Posterior vena cava (tissue), 2 donors: ENCODE results near the gene ADAMTS2. TPM values are rescaled to one million over a fixed set of nuclear protein-coding genes. Genes with fewer than 3 reads are reported as not detected.

ENCODE experiments used
- DNase-seq: peaks from one replicate; pipeline ENCODE4 v3.0.0-alpha.2; 2020; ENCODE audit warnings: low spot score
- intact Hi-C, 2 donors: fragments of 100-400 bp; cut with DNase I; formaldehyde crosslinking; loops; one replicate each; pipeline versions ENCODE4 v1.14.1 to v1.14.2; 2022 to 2023
- total RNA-seq, 2 donors: library from RNA; stranded (reverse); fragmentation: NEBNext Ultra II Directional; extraction: Animal tissue kit (Norgen Biotek cat#: 25700); gene quantifications; one replicate each; pipeline ENCODE4 v1.2.1, GENCODE V29; 2021
- donor health status: DM: yes; HTN: yes; CAD: no.
- donor health status: DM: yes; HTN: yes; CAD: no.

ADAMTS2 gene
- total RNA-seq, 2 donors from 2014 or later = 27.1 to 62.0 TPM

DNA sequence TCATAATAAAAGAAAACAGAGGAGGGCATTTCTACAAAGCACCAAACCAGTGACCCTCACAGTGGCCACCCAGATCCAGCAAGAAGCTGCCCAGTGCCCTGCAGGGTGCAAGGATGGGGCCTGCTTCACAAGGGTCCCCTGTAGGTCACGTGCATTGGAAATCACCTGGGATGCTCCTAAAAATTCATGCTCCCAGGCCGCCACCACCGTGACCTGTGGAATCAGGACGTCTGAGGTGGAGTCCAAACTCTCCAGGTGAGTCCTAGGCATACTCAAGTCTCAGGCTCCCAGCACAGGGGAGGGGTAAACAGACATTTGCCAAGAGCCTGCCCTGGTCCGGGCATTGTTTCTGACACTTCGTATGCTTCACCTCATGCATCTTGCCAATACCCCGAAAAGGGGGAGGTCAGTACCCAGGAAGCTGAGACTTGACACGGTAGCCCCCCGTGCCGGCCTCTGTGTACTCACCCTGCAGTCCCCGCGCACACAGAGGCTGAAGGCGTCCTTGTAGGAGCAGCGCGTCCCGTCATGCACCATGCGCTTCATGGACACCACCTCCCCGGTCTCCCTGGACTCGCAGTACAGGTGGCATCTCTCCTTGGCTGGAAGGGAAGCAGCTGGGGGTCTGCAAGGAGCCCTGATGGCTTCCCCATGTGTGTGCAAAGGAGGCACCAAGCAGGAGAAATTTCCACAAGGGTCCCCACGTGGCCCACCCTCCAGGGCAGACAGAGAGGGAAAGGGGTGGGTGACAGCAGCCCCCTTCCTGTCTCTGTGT, 209.6 kb downstream of the ADAMTS2 start:
- DNase-seq = peak; percentile 51
- intact Hi-C loops = loop anchor here in 1 of 2 donors (5.0 kb wide), 1 partner anchor 1993 kb away; no protein-coding TSS in a partner anchor

DNA sequence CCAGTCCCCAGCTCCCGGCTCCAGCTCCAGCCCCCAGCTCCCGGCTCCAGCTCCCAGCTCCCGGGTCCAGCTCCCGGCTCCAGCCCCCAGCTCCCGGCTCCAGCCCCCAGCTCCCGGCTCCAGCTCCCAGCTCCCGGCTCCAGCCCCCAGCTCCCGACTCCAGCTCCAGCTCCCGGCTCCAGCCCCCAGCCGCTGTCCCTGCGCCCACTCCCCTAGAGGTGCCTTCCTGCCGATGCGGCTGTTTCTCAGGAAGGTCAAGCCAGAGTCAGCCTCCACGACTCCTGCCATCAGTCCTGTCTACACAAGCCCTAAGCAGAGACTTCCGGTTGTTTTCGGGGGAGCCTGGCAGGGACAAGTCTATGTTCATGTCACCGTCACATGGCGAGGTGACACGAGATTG, 210.3 kb downstream of the ADAMTS2 start:
- intact Hi-C loops = loop anchor here in 1 of 2 donors (5.0 kb wide), 1 partner anchor 1993 kb away; no protein-coding TSS in a partner anchor
- DNase-seq = peak; percentile 64

DNA sequence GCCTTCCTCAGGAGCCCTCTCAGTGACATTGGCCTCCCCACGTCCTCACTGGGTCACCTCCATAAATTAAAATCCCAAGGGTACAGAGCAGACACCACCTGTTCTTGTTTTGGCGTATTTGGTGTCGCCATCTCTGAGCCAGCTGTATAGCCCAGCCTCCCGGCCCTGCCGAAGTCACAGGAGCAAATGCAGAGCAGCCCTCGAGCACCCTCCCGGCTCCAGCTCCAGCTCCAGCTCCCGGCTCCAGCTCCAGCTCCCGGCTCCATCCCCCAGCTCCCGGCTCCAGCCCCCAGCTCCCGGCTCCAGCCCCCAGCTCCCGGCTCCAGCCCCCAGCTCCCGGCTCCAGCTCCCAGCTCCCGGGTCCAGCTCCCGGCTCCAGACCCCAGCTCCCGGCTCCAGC, 210.8 kb downstream of the ADAMTS2 start:
- DNase-seq = peak; percentile 56
- intact Hi-C loops = no loop called here

DNA sequence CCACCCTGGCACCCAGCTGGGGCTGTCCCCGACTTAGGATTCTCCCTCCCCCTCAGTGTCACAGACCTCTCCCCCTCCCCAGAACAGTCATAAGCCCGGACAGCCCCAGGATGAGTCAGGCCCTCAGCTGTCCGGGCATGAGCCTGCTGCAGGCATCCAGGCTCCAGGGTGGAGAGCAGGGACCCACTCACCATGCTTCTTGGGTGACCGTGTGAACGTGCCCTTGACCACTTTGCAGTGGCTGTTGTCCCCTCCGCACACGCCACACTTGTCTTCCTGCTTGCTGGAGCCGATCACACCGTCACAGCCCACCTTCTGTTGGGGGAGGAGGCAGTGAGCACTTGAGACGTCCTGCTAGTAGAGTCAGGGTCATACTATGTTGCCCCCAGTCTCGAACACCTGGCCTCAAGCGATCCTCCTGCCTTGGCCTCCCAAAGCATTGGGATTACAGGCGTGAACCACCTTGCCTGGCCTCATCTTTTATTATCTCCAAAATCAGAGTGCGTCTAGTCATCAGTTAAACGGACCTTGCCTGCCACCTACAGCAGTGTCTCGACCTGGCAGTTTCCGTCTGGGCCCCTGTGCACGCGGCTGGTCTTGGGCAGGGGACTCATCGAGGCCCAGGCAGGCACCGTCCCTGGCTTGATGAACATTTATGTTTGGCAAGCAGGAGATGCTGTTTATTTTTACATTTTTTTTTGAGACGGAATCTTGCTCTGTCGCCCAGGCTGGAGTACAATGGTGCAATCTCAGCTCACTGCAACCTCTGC, 212.5 kb downstream of the ADAMTS2 start:
- peak; percentile 72 for DNase-seq
- intact Hi-C loops = no loop called here

DNA sequence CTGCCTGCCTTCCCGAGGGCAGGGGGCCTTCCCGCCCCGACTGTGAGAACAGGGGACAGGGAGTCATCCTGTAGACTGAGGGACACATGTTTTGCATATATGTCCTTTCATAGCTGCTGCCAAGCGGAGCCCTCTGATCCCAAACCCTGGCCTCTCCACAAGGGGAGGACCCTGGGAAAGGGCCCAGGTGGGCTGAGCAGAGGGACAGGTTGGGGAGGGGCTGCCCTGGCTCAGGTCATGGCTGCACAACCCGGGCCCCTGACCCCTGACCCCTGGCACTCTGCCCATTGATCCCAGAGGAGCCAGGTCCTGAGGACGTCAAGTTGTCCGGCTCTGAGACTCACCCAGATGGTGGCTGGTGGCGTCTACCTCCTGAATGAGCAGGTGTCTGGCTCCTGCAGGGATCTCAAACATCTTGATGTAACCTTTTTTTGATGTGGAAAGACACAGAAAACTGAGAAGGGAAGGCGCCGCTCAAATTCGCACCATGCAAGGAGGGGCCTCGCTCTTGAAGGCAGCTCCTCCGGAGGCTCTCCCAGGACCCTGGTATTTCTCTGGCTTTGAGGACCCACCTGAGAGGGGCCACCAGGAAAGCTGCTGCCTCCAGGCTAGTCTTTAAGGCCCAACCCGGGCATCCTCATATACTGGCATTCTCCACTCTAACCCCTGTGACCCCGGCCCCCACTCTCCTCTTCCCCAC, 213.2 kb downstream of the ADAMTS2 start:
- intact Hi-C loops = no loop called here
- DNase-seq = peak; percentile 58

DNA sequence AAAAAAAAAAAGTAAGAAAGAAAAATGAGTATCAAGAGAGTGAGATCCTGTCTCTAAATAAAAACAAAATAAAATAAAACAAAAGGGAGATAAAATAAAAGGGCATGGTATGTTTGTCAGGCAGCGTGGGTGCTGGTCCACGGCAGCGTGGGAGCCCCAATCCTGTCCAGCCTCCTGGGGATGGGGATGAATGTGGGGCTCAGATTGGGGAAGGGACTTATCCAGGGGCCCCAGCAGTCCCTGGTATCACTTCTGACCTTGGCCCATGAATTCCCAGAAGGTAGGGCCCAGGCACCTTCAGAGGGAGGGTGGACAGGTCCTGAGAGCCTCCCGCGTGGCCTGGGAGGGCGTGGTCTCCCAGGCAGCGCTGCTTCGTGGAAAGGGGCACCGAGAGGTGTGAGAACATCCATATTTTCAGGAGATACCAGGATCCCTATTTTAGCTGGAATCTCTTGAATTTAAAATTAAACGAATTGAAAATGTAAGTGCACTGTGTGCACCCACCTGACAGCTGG, 213.9 kb downstream of the ADAMTS2 start:
- DNase-seq = peak; percentile 55
- intact Hi-C loops = no loop called here

DNA sequence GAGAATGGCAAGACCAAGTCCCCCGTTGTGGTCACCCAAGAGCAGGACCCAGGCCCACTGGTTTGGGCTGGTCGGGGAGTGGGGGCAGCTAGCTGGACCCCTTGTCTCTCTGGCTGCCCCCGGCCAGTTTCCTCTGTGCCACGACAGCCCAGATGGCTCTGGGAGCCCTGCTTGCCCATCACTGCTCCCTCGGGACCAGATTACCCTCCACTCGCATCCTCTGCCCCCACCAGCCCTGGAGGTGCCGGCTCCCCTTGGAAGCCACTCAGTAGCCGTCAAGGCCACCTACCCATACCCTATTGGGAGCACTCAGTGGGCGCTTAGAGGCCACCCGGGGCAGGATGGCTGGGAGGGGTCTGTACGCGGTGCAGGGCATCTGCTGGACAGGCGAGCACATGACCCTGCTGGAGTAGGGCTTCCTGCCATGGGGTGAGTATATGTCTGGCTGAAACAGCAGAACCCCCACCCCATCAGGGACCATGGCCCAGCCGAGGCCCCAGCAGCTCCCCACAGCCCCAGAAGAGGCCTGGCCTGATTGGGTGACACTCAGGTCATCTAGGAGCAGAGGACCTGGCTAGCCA, 215.1 kb downstream of the ADAMTS2 start:
- peak; percentile 77 for DNase-seq
- intact Hi-C loops = no loop called here

DNA sequence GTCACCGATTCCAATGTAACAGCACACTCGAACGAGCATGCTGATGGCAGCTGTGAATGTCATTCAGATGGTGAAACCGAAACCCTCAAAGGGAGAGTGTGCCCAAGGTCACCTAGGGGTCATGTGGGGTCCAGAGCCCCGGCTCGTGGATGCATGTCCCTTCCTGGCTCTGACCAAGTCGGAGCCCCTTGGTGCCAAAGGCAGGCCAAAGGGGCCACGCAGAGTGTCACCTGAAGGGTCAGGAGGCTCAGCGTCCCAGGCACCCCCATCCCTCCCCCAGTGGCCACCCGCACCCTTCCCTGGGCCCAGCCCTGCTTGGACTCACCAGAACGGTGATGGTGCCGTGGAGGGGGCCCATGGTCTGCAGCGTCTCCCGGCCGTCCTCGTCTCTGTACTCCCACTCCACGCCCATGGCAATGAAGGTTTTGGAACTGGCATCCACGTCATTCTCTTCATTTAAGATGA, 215.6 kb downstream of the ADAMTS2 start:
- intact Hi-C loops = no loop called here
- peak; percentile 67 for DNase-seq

DNA sequence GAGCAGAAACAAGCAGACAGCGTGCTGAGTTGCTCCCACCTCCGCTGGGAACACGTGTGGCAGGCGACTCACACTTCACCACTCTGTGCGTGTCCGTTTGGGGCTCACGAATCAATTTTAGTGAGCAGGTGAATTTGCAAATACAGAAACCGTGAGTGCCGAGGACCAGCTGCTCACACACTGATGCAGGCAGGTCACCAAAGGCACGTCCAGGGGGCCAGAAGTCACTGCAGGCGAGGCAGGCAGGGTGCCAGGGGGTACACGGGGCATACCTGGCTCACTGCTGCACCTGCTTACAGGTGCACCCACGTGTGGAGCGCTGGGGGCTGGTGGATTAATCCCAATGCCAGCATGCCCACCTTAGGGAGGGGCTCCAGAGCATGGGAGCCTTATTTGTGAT, 216.3 kb downstream of the ADAMTS2 start:
- intact Hi-C loops = no loop called here
- peak; percentile 72 for DNase-seq

DNA sequence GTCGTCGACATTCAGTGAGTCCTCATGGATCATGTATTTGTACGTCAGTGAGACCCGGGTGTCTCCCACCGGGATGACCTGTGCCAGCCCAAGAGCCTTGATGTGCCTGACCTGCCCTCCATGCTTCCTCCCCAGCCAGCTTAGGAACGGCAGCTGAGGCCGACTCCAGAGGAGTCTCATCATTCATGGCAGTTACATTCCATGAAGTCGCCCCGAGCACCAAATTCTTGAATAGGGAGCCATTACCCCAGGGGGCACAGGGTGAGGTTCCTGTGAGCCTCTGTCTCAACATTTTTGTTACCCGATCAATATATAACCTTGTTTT, 217.3 kb downstream of the ADAMTS2 start:
- intact Hi-C loops = no loop called here
- no peak for DNase-seq

DNA sequence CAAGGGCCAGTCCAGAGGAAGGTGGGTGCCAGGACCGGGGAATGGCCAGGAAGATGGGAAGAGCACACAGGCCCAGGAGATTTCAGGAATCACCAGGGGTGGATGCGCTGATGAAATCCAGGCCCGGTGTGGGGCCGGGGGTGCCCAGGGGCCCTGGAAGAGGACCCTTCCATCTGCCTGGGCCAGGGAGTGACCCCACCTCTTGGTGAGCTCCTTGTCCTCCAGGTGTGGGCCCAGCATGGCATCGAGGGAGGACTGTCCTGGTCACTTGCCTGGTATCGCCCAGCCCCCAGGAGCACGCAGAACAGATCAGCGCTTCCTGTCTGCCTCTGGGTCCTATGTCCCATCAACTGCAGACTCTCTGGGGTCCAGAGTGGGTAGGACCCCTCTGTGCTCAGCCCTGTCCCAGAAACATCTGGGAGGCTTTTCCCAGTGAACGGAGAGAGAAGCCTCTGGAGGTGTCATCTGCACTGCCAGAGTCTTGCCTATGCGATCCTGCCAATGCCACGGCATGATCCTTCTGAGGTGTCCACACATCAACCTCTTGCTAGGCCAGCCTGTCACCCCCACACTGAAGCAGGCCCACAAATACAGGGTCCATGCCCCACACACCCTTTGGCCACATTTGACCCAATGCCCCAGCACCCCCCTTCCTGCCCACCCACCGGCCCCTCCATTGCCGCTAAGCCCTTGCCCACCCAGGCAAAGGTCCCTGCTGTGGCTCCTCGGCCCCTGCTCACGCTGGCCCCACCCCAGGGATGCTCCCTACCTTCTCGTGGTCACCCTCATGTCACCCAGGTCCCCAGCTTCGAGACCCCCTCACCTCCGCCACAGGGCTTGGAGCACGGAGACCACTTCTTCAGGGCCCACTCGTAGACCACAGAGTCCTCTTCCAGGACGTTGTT, 217.9 kb downstream of the ADAMTS2 start:
- intact Hi-C loops = no loop called here
- peak; percentile 73 for DNase-seq

DNA sequence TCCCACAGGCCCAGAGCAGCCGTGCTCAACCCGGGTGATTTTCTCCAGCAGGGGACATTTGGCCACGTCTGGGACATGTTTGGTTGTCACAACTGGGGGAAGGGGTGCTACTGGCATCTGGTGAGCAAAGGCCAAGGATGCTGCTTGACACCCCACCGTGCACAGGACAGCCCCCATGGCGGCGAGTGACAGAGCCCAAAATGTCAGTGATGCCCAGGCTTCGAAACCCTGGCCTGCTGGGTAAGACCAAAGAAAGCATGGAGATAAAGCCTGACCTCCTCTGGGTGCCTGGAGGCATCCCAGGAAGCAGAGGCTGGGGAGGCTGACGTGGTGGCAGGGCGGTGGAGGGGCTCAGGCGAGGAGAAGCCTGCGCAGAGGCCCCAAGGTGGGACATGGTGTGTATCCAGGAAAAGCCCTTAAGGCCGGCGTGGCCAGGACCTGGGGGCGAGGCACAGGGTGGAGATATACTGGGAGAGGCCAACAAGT, 218.7 kb downstream of the ADAMTS2 start:
- intact Hi-C loops = no loop called here
- peak; percentile 58 for DNase-seq

DNA sequence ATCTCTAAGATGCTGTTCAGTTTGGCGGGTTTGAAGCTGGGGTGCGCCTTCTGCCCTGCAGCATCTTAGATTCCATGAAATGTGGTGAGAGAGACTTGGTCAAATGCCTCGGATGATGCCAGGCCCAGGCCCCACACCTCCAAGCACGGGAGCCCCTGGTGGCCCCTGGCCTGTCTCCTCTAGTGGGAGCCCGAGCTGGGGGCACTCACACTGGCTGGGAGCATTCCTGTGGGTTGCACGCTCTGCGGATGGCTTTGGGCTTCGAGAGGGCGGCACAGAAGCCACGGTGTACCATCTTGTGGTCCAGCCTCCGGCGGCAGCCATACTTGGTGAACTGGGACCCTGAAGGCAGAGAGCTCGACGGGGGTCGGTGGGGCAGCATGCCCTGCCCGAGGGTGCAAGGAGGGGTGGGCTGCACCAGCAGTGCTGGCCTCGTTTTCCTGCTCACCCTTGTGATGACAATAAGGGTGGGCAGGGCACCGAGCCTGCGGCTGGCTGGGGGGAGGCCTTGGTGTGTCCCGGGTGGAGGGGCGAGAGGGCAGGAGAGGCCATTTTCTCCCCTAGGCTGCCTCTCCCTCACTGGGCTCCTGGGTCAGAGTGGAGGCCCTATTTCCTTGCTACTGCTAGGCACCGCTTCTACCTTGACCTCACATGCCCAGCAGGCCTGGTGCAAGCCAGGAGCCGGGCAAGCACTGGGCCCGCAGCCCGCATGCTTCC, 219.3 kb downstream of the ADAMTS2 start:
- intact Hi-C loops = no loop called here

DNA sequence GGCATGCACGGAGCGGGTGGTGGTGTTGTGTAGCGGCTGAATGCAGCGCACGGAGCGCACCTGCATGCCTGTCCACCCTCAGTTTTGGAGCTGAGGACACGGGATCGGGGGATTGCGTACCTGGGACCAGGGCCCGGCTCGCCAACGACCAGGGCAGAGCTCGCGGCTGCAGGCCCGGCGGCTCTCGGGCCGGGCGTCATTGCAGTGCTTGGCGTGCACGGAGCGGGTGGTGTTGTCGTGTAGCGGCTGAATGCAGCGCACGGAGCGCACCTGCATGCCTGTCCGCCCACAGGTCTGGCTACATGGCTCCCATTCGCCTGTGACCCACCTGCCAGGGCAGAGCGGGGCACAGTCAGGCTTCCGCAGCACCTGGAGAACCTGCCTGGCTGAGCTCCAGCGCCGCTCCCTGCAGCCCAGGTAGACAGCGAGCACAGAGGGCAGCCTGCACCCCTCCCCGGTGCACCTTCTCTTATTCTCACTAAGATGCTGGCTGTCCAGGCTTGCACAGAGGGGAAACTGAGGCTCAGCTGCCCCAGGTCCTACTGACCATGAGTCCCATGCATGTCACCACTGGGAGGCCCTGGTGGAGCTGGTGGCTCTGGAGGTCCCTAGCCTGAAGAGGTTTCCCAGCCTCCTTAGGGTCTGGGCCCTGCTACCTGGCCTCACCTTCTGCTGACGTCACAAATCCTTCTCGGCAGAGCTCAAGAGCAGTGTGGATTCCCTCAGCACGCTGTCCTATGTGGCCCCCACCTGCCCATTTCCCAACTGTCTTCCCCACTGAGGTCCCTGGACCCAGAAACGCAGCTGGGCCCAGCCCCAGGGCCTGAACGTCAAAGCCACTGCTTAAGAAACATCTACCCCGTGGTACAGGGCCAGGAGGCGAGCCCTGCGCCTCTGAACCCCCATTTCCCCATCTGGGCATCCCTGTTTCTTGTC, 220.1 kb downstream of the ADAMTS2 start:
- intact Hi-C loops = no loop called here
- DNase-seq = peak; percentile 66

More for the DNA sequence above, 219.3 kb downstream of the ADAMTS2 start:
- peak; percentile 71 for DNase-seq

DNA sequence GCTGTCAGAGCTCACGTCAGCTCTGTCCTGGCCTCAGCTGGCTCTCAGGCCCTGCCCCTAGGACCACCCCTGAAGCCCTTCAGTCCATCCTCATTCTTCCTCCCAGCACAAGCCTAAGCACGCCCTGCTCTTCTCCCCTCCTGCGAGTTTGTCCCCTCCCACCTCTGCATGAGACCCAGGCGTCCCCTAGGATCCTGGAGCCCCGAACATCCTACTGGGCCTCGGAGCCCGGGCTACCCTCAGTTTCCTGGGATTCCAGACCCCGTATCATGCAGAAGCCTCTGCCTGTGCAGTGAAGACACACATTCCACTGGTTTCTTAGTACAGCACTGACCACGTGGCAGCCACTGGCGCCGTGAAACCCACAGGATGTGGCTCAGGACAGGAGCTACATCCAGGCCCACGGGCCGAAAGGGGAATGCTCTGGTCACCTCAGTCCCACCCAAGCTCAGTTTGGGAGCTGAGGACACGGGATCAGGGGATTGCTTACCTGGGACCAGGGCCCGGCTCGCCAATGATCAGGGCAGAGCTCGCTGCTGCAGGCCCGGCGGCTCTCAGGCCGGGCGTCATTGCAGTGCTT, 220.9 kb downstream of the ADAMTS2 start:
- peak; percentile 76 for DNase-seq
- intact Hi-C loops = no loop called here
